AG04449 (cell line): ENCODE data around the gene TMEM185B.

Experiments
- CTCF ChIA-PET: fragments of 350-600 bp; formaldehyde crosslinking; extraction: SDS; loops from one replicate; lab custom pipeline; 2021; ENCODE audit warnings: antibody characterized with exemption; lab: Yijun Ruan, JAX
- POLR2A ChIA-PET: fragments of 400-600, 350-600 bp; formaldehyde crosslinking; extraction: SDS; loops from one replicate; lab custom pipeline; 2020; ENCODE audit warnings: antibody characterized with exemption, inconsistent platforms; lab: Yijun Ruan, JAX
- DNase-seq: peaks from one replicate; pipeline ENCODE4 v3.0.0-alpha.2; 2010; ENCODE audit warnings: low read depth, low spot score
- H3K4me3 ChIP-seq: 2 replicates; pipeline ENCODE4 v1.5.1; 2011; ENCODE audit warnings: low read depth, mild to moderate bottlenecking, control low read depth, low read length
- TF ChIP-seq, protein P1 (sequence below): IDR thresholded peaks from one replicate; pipeline ENCODE4 v1.5.1; 2011; ENCODE audit warnings: mild to moderate bottlenecking, moderate library complexity, low read length, control low read depth, inconsistent platforms; ENCODE audit not compliant: insufficient read depth; ENCODE audit errors: missing control alignments

TMEM185B gene

DNA sequence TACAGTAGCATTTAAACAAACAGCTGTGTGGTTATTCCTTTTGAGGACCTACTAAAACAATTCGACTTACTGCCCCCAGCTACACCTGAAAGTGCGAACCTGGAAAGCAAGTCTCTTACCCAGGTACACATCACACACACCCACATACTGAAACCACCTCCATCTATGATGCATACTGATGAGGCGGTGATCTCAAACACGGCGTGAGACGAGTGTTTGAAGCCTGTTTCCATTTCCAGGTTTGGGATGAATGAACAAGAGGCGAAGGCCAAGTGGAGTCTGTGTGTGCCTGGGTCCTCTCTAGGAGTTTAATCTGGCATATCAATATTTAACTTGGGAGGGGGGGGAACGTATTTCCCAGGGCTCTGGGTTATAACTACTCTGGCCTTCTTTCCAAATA lies 1.6 kb downstream of the TMEM185B start:
- TF ChIP-seq, protein P1, sequence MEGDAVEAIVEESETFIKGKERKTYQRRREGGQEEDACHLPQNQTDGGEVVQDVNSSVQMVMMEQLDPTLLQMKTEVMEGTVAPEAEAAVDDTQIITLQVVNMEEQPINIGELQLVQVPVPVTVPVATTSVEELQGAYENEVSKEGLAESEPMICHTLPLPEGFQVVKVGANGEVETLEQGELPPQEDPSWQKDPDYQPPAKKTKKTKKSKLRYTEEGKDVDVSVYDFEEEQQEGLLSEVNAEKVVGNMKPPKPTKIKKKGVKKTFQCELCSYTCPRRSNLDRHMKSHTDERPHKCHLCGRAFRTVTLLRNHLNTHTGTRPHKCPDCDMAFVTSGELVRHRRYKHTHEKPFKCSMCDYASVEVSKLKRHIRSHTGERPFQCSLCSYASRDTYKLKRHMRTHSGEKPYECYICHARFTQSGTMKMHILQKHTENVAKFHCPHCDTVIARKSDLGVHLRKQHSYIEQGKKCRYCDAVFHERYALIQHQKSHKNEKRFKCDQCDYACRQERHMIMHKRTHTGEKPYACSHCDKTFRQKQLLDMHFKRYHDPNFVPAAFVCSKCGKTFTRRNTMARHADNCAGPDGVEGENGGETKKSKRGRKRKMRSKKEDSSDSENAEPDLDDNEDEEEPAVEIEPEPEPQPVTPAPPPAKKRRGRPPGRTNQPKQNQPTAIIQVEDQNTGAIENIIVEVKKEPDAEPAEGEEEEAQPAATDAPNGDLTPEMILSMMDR: no peak
- POLR2A ChIA-PET: no interaction called here
- no peak overlapping the region for H3K4me3 ChIP-seq
- CTCF ChIA-PET: interaction anchor here (1.6 kb wide), 1 partner anchor 92 kb away, joined by 4 read pairs; no protein-coding TSS in a partner anchor
- DNase-seq: no peak

DNA sequence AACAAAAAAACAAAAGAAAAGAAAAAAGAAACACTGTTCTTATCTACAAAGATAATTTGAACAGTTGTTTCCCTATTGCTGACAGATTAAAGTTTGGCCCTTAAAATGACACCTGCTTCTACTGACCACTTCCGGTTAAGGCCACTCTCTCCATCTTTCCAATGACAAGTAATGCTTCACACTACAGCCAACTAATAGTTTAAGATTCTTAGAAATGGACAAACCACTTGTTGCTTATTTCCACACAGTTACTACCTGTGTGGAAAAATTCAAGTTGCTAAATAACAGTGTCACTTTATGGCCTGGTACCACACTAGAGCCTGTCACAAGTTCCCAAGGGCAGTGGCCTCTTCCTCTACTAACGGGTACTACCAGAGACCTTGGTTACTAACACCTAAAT lies 2.4 kb downstream of the TMEM185B start:
- no peak for DNase-seq

DNA sequence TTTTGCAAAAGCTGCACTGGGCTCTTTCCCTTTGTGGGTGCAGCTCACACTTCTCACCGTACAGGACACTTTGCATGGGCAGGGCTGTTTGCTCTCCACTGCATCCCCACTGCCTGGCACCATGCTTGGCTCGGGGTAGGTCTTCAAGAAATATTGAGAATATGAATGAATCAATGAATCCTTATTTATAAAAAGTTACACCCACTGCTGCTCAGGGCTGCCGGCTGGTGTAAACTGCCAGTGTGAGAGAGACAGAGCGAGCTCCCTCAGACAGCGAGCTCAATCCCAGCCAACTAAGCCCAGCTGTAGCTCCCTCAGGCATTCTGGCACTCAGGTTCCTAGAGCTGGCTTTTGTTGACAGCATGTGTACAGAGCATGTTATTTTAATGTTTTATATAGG lies 3.4 kb downstream of the TMEM185B start:
- CTCF ChIA-PET: interaction anchor here (1.3 kb wide), 1 partner anchor 8 kb away, joined by 3 read pairs; no protein-coding TSS in a partner anchor
- no peak overlapping the region for H3K4me3 ChIP-seq
- TF ChIP-seq, protein P1: no peak
- POLR2A ChIA-PET: interaction anchor here (1.0 kb wide), 1 partner anchor 9 kb away, joined by 3 read pairs; no protein-coding TSS in a partner anchor
- no peak for DNase-seq

More for the DNA sequence above, 2.4 kb downstream of the TMEM185B start:
- no peak overlapping the region for H3K4me3 ChIP-seq
- TF ChIP-seq, protein P1: no peak
- CTCF ChIA-PET: no interaction called here
- POLR2A ChIA-PET: no interaction called here

DNA sequence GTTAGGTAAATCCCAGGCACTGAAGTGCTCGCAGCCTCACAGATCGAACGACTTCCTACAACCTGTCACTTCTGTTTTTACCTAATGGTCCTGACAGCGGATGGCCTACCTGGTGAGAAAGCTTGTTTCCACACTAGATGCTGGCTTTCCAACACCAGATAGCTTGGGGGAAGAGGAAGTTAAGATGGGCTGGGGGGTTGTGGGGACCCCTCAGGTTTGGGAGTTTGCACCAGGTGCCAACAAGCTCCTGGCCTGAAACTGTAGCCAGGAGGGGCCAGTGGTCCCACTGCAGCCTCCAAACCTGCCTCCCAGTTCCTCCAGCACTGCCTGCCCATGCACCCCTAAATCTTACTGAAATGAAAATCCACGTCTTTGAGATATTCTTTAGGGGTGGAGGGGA lies 3.9 kb downstream of the TMEM185B start:
- ChIA-PET CTCF (interaction anchor here (0.7 to 1.3 kb wide), 2 partner anchors 9 to 12 kb away, joined by 3 read pairs; no protein-coding TSS in a partner anchor), POLR2A (interaction anchor here (1.0 kb wide), 1 partner anchor 9 kb away, joined by 3 read pairs; no protein-coding TSS in a partner anchor)
- DNase-seq: no peak
- TF ChIP-seq, protein P1: no peak
- H3K4me3 ChIP-seq: no peak overlapping the region

DNA sequence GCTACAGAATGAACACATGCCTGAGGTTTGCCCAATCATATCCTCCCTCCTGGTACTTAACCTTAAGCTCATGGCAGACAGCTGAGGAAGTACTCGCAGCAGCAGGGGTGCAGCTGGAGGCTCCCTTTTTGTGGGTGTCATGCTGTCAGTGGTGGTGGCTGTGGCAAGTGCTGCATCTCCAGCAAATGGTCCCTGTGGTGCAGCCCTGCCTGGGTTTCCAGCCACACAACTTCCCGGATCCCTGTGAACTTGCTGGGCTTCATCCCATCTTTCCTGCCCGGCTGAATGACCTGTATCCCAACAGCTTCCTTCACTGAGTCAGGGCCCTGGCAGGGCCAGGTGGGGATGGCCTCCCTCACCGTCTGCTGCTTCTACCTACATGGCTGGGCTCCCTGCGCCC lies 5.0 kb downstream of the TMEM185B start:
- TF ChIP-seq, protein P1: no peak
- CTCF ChIA-PET: no interaction called here
- no peak overlapping the region for H3K4me3 ChIP-seq
- DNase-seq: no peak
- POLR2A ChIA-PET: no interaction called here

DNA sequence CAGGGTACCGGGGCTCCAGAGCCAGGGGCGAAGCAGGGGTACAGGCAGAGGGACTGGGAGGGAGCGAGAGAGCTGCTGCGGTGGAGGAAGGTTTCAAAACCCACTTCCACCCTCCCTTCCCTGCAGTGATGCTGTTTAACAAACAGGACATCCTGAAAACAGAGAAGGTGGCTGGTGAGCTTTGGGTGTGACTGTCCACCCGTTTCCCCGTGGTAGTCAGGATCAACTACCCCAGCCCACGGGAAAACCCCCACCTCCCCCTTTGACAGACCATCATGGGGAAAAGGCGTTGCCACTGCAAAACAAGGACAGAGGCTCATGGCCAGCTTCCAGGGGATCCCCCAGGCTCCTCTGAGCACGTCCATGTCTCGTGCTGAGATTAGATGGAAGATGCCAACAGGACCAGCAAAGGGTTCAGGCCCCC lies 12.9 kb downstream of the TMEM185B start:
- CTCF ChIA-PET: no interaction called here
- POLR2A ChIA-PET: interaction anchor here (1.3 kb wide), 1 partner anchor 10 kb away, joined by 3 read pairs; no protein-coding TSS in a partner anchor
- TF ChIP-seq, protein P1: no peak

More for the DNA sequence above, 12.9 kb downstream of the TMEM185B start:
- no peak for DNase-seq
- no peak overlapping the region for H3K4me3 ChIP-seq
